ENCODE data around the gene EZR. TPM values are rescaled to one million over a fixed set of nuclear protein-coding genes. Genes with fewer than 3 reads are reported as not detected.

The EZR gene
- total RNA-seq, 2 donors from 2014 or later: 76.8 to 103 TPM

- peak in 1 of 4 donors; percentile 13 for DNase-seq
- no peak for ATAC-seq
- peak overlapping the region in 3 of 4 donors; percentile 96 to 100 (median 99) for H3K27ac ChIP-seq
- intact Hi-C loops (cut with DNase I): no loop called here
- H3K4me1 ChIP-seq: peaks cover 27% of the 10 kb centered on the region
- TF ChIP-seq CTCF (IDR thresholded peaks at IDR 0.05): no peak
- WGBS, 2 donors: 95 to 96% methylated on average over 6 of the region's 6 CpGs
- H3K36me3 ChIP-seq (replicated peaks in 1 of 2; ENCODE audit: insufficient read depth in 1 of 2, low read depth in 2 of 2): no peaks in the 10 kb centered on the region
- no peaks in the 10 kb centered on the region for H3K9me3 ChIP-seq
- no peaks in the 10 kb centered on the region for H3K27me3 ChIP-seq
- H3K4me3 ChIP-seq: no peak overlapping the region
Observed at GRCh38 chr6:158819977-158820622, 932 bp upstream of the EZR start.

- ATAC-seq (peak; percentile 49), DNase-seq (peak; percentile 72 to 77 (median 75))
- H3K27me3 ChIP-seq: no peaks in the 10 kb centered on the region
- WGBS, 2 donors: 0 to 2% methylated on average over 9 to 56 of the region's 63 CpGs
- H3K27ac ChIP-seq: peak overlapping the region; percentile 96 to 100 (median 100)
- TF ChIP-seq POLR2A (IDR thresholded peaks at IDR 0.05) (peak in 2 of 3 donors; percentile 5 to 51), CTCF (IDR thresholded peaks at IDR 0.05) (no peak)
- H3K36me3 ChIP-seq (replicated peaks in 1 of 2; ENCODE audit: insufficient read depth in 1 of 2, low read depth in 2 of 2): no peaks in the 10 kb centered on the region
- peaks cover 39% of the 10 kb centered on the region for H3K4me1 ChIP-seq
- intact Hi-C loops (cut with DNase I): no loop called here
- H3K9me3 ChIP-seq: no peaks in the 10 kb centered on the region
- peak overlapping the region; percentile 66 to 91 for H3K4me3 ChIP-seq
Observed at GRCh38 chr6:158818581-158819212, 471 bp downstream of the EZR start.

GRCh38 chr6:158817728-158818580 lies 1.2 kb downstream of the EZR start:
- Histone ChIP-seq H3K36me3 (replicated peaks in 1 of 2; ENCODE audit: insufficient read depth in 1 of 2, low read depth in 2 of 2) (no peaks in the 10 kb centered on the region), H3K4me3 (peak overlapping the region; percentile 66 to 91), H3K4me1 (peaks cover 47% of the 10 kb centered on the region), H3K9me3 (no peaks in the 10 kb centered on the region), H3K27ac (peak overlapping the region; percentile 96 to 100 (median 100)), H3K27me3 (no peaks in the 10 kb centered on the region)
- TF ChIP-seq CTCF (IDR thresholded peaks at IDR 0.05) (no peak), POLR2A (IDR thresholded peaks at IDR 0.05) (peak; percentile 98)
- DNase-seq (peak; percentile 85 to 90 (median 87)), ATAC-seq (peak; percentile 84)
- 1 to 3% methylated on average over 15 to 56 of the region's 61 CpGs for WGBS, 2 donors
- intact Hi-C loops (cut with DNase I): no loop called here

- DNase-seq: peak; percentile 77 to 87 (median 84)
- Histone ChIP-seq H3K27me3 (no peaks in the 10 kb centered on the region), H3K4me3 (peak overlapping the region; percentile 45 to 60), H3K36me3 (replicated peaks in 1 of 2; ENCODE audit: insufficient read depth in 1 of 2, low read depth in 2 of 2) (no peaks in the 10 kb centered on the region), H3K4me1 (peaks cover 54% of the 10 kb centered on the region), H3K9me3 (no peaks in the 10 kb centered on the region), H3K27ac (peak overlapping the region; percentile 96 to 100 (median 100))
- WGBS, 2 donors: 22 to 24% methylated on average over 10 to 20 of the region's 20 CpGs
- peak; percentile 51 for ATAC-seq
- intact Hi-C loops (cut with DNase I): no loop called here
- no peak for TF ChIP-seq POLR2A (IDR thresholded peaks at IDR 0.05)
- peak in 1 of 7 experiments; percentile 1 for TF ChIP-seq CTCF (IDR thresholded peaks at IDR 0.05)
Observed at GRCh38 chr6:158816803-158817727, 2.1 kb downstream of the EZR start.
